ENCODE results near the gene HSD17B3. TPM values are rescaled to one million over a fixed set of nuclear protein-coding genes. Genes with fewer than 3 reads are reported as not detected.

The HSD17B3 gene
- total RNA-seq, 4 donors from 2014 or later = 1.2 to 1.7 (median 1.5) TPM; not detected in 1

- 52% methylated on average over 5 of the region's 5 CpGs for WGBS
- H3K27me3 ChIP-seq = peaks cover 5% of the 10 kb centered on the region
- H3K27ac ChIP-seq = no peak overlapping the region
- H3K4me3 ChIP-seq = no peak overlapping the region
- H3K36me3 ChIP-seq = no peaks in the 10 kb centered on the region
- DNase-seq (ENCODE audit: low spot score in 2 of 2) = no peak
- no peaks in the 10 kb centered on the region for H3K9me3 ChIP-seq
- no peak for TF ChIP-seq CTCF (IDR thresholded peaks at IDR 0.05)
- no peak for TF ChIP-seq POLR2AphosphoS5 (IDR thresholded peaks at IDR 0.05)
- TF ChIP-seq EP300 (IDR thresholded peaks at IDR 0.05) = no peak
- TF ChIP-seq POLR2A (IDR thresholded peaks at IDR 0.05) = no peak
- H3K4me1 ChIP-seq = peaks cover 20% of the 10 kb centered on the region
Observed at GRCh38 chr9:96188571-96188970, 113.4 kb downstream of the HSD17B3 start.

GRCh38 chr9:96187151-96187555 is 114.8 kb downstream of the HSD17B3 start:
- WGBS = 45% methylated on average over 12 of the region's 12 CpGs
- H3K36me3 ChIP-seq = no peaks in the 10 kb centered on the region
- H3K4me3 ChIP-seq = peak overlapping the region; percentile 26
- TF ChIP-seq POLR2A (IDR thresholded peaks at IDR 0.05) (no peak), EP300 (IDR thresholded peaks at IDR 0.05) (no peak), CTCF (IDR thresholded peaks at IDR 0.05) (no peak), POLR2AphosphoS5 (IDR thresholded peaks at IDR 0.05) (no peak)
- peak in 1 of 2 donors; percentile 61 for DNase-seq (ENCODE audit: low spot score in 2 of 2)
- H3K27me3 ChIP-seq = peaks cover 5% of the 10 kb centered on the region
- H3K9me3 ChIP-seq = no peaks in the 10 kb centered on the region
- H3K4me1 ChIP-seq = peaks cover 20% of the 10 kb centered on the region
- H3K27ac ChIP-seq = peak overlapping the region; percentile 39

DNA sequence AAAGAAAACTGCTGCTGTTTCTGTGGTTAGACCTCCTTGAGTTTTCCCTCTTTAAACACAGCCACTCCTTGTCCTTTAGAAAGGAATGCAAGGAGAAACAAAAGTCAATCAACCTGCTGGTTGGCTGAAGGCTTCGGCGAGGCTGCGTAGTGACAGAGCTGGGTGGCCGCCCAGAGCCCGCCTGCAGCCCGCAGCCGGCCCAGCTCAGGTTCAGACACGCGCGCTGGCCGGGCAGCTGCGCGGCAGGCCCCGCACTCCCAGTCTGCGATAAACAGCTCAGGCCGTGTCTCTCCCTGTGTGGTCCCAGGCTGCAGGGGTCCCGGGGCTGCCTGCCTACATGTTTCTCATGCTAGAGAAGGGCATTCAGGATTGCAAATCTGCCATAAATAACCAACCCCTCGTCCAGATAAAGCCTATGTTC is 115.4 kb downstream of the HSD17B3 start:
- Histone ChIP-seq H3K27ac (peak overlapping the region; percentile 39), H3K4me1 (peaks cover 20% of the 10 kb centered on the region), H3K27me3 (peaks cover 7% of the 10 kb centered on the region), H3K4me3 (peak overlapping the region; percentile 26), H3K9me3 (no peaks in the 10 kb centered on the region), H3K36me3 (no peaks in the 10 kb centered on the region)
- TF ChIP-seq POLR2A (IDR thresholded peaks at IDR 0.05) = no peak
- TF ChIP-seq CTCF (IDR thresholded peaks at IDR 0.05) = no peak
- no peak for TF ChIP-seq POLR2AphosphoS5 (IDR thresholded peaks at IDR 0.05)
- TF ChIP-seq EP300 (IDR thresholded peaks at IDR 0.05) = no peak
- 7% methylated on average over 13 of the region's 18 CpGs for WGBS
- peak in 1 of 2 donors; percentile 77 for DNase-seq (ENCODE audit: low spot score in 2 of 2)

GRCh38 chr9:96185518-96186156 is 116.3 kb downstream of the HSD17B3 start:
- peak in 1 of 2 donors; percentile 41 for DNase-seq (ENCODE audit: low spot score in 2 of 2)
- Histone ChIP-seq H3K4me1 (peaks cover 20% of the 10 kb centered on the region), H3K4me3 (no peak overlapping the region), H3K36me3 (no peaks in the 10 kb centered on the region), H3K9me3 (no peaks in the 10 kb centered on the region), H3K27ac (no peak overlapping the region), H3K27me3 (peaks cover 13% of the 10 kb centered on the region)
- WGBS = 98% methylated on average over 2 of the region's 2 CpGs
- TF ChIP-seq POLR2A (IDR thresholded peaks at IDR 0.05) (no peak), EP300 (IDR thresholded peaks at IDR 0.05) (no peak), CTCF (IDR thresholded peaks at IDR 0.05) (no peak), POLR2AphosphoS5 (IDR thresholded peaks at IDR 0.05) (no peak)

Other genes with a start within 250 kb of the HSD17B3 start
- gene SLC35D2, start 81.5 kb upstream of the HSD17B3 start, total RNA-seq = 10 to 100 TPM; 11.3 to 20.6 (median 17.9) TPM
- 1 to 10 TPM; 1.9 to 7.0 (median 3.0) TPM for gene ZNF367, start 116.2 kb upstream of the HSD17B3 start, total RNA-seq
- gene HABP4, start 148.0 kb upstream of the HSD17B3 start, total RNA-seq = 1 to 10 TPM; 3.9 to 9.2 (median 7.1) TPM

Data from suprapubic skin (tissue), 4 donors.